HG03108 (cell line): Measurements from ENCODE around the gene SRRM2.

ENCODE experiments used
- ATAC-seq: cut with Tn5 transposase; IDR thresholded peaks from one replicate; pipeline ENCODE4 v1.9.1; 2021; ENCODE audit warnings: moderate library complexity; ENCODE audit not compliant: unreplicated experiment

Gene SRRM2

GRCh38 chr16:2787961-2788360, 35.5 kb downstream of the SRRM2 start:
- ATAC-seq, result no peak

GRCh38 chr16:2790631-2791030, 38.2 kb downstream of the SRRM2 start:
- ATAC-seq, result no peak

- no peak for ATAC-seq
Measured at GRCh38 chr16:2791174-2791573, 38.7 kb downstream of the SRRM2 start.

GRCh38 chr16:2792940-2793339, 40.5 kb downstream of the SRRM2 start:
- ATAC-seq, result no peak

GRCh38 chr16:2795395-2796143, 43.1 kb downstream of the SRRM2 start:
- no peak for ATAC-seq

GRCh38 chr16:2798723-2799204, 46.3 kb downstream of the SRRM2 start:
- ATAC-seq, result no peak

GRCh38 chr16:2799205-2799858, 46.9 kb downstream of the SRRM2 start:
- ATAC-seq, result no peak

- ATAC-seq, result no peak
Measured at GRCh38 chr16:2799859-2800226, 47.4 kb downstream of the SRRM2 start.

- no peak for ATAC-seq
Measured at GRCh38 chr16:2803545-2804195, 51.2 kb downstream of the SRRM2 start.

- no peak for ATAC-seq
Measured at GRCh38 chr16:2804728-2805127, 52.3 kb downstream of the SRRM2 start.

GRCh38 chr16:2806286-2806685, 53.8 kb downstream of the SRRM2 start:
- ATAC-seq, result no peak

GRCh38 chr16:2808181-2808580, 55.7 kb downstream of the SRRM2 start:
- no peak for ATAC-seq

GRCh38 chr16:2809149-2809760, 56.8 kb downstream of the SRRM2 start:
- no peak for ATAC-seq

GRCh38 chr16:2810651-2811050, 58.2 kb downstream of the SRRM2 start:
- ATAC-seq, result no peak

GRCh38 chr16:2811703-2812471, 59.4 kb downstream of the SRRM2 start:
- no peak for ATAC-seq

GRCh38 chr16:2813771-2814221, 61.4 kb downstream of the SRRM2 start:
- ATAC-seq, result no peak

GRCh38 chr16:2814551-2815298, 62.3 kb downstream of the SRRM2 start:
- ATAC-seq, result no peak

GRCh38 chr16:2815299-2815771, 62.9 kb downstream of the SRRM2 start:
- no peak for ATAC-seq

GRCh38 chr16:2816751-2817339, 64.4 kb downstream of the SRRM2 start, which contains the start of gene PRSS21:
TSS of gene PRSS21 (plus strand) at chr16:2817237. CDS start at chr16:2817269, 32 bp downstream.
- no peak for ATAC-seq
